A549 (cell line): ENCODE measurements around the gene CYP2C19.

ENCODE experiments used
- HDAC2 ChIP-seq: fragments of 200-600 bp; sonication (generic); IDR thresholded peaks from 2 replicates; pipeline ENCODE4 v1.6.1; 2016
- POLR2A ChIP-seq: IDR thresholded peaks from 2 replicates; pipeline ENCODE4 v1.6.1; 2012; ENCODE audit warnings: mild to moderate bottlenecking, low read length
- SMC3 ChIP-seq: fragments of >200 bp; sonication (Bioruptor Twin); formaldehyde crosslinking; IDR thresholded peaks from 3 replicates; pipeline ENCODE4 v1.6.1; 2018; ENCODE audit warnings: inconsistent platforms
- TF ChIP-seq, protein P1 (sequence below): fragments of >200 bp; sonication (Bioruptor Twin); formaldehyde crosslinking; IDR thresholded peaks from 3 replicates; pipeline ENCODE4 v1.5.1; 2016
- TF ChIP-seq, protein P2 (sequence below): fragments of 450-650 bp; IDR thresholded peaks from 2 replicates; pipeline ENCODE4 v1.6.1; 2014; ENCODE audit warnings: antibody characterized with exemption
- TF ChIP-seq, protein P3 (sequence below): IDR thresholded peaks from 2 replicates; pipeline ENCODE4 v1.6.1; 2012

DNA sequence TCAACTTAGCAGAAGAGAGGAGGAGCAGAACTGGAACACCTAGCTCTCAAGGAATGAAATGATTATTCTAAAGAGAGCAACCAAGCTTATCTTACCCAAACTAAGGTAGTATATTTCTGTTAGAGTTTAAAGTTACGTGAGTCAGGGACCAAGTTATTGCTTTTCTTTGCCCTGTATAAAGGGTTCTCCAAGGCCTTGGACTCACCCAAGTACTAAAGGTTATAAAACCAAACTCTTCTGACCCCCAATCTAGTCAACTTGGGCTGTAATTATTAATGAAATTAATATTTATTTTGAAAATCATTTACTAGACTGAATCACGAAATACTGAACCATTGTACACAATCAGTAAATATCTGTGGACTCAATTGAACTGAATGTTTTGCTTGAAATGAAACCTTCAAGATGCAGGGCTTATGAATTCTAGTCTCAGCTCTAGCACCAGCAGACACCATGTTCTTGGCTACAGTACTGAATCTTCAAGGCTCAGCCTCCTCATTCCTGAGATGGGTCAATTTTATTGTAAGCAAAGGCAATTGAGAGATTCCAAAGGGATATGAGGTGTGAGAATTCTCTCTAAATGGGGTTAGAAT lies 1.8 kb upstream of the CYP2C19 start:
- TF ChIP-seq, protein P1, sequence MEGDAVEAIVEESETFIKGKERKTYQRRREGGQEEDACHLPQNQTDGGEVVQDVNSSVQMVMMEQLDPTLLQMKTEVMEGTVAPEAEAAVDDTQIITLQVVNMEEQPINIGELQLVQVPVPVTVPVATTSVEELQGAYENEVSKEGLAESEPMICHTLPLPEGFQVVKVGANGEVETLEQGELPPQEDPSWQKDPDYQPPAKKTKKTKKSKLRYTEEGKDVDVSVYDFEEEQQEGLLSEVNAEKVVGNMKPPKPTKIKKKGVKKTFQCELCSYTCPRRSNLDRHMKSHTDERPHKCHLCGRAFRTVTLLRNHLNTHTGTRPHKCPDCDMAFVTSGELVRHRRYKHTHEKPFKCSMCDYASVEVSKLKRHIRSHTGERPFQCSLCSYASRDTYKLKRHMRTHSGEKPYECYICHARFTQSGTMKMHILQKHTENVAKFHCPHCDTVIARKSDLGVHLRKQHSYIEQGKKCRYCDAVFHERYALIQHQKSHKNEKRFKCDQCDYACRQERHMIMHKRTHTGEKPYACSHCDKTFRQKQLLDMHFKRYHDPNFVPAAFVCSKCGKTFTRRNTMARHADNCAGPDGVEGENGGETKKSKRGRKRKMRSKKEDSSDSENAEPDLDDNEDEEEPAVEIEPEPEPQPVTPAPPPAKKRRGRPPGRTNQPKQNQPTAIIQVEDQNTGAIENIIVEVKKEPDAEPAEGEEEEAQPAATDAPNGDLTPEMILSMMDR, result no peak
- no peak for TF ChIP-seq POLR2A
- no peak for TF ChIP-seq HDAC2
- TF ChIP-seq, protein P2, sequence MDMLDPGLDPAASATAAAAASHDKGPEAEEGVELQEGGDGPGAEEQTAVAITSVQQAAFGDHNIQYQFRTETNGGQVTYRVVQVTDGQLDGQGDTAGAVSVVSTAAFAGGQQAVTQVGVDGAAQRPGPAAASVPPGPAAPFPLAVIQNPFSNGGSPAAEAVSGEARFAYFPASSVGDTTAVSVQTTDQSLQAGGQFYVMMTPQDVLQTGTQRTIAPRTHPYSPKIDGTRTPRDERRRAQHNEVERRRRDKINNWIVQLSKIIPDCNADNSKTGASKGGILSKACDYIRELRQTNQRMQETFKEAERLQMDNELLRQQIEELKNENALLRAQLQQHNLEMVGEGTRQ, result no peak
- TF ChIP-seq, protein P3, sequence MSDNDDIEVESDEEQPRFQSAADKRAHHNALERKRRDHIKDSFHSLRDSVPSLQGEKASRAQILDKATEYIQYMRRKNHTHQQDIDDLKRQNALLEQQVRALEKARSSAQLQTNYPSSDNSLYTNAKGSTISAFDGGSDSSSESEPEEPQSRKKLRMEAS, result no peak
- no peak for TF ChIP-seq SMC3
